ENCODE results near the gene ODAD3.
"Not testable (repeated sequence)": the region's sequence is repeated elsewhere in the genome, so short reads cannot be mapped to it uniquely, and the experiment has no call there.

ODAD3 gene

GRCh38 chr19:11434703-11435056 lies 241 bp downstream of the ODAD3 start:
- DNase-seq: no peak

- not testable (repeated sequence) for DNase-seq
These were observed 1.4 kb downstream of the ODAD3 start for GRCh38 chr19:11433526-11433925.

- no peak for DNase-seq
These were observed 8.3 kb downstream of the ODAD3 start for GRCh38 chr19:11426656-11427055.

GRCh38 chr19:11425719-11426457 lies 9.0 kb downstream of the ODAD3 start:
- DNase-seq: no peak

GRCh38 chr19:11423791-11424181 lies 11.1 kb downstream of the ODAD3 start:
- no peak for DNase-seq

GRCh38 chr19:11423164-11423790 lies 11.6 kb downstream of the ODAD3 start:
- no peak for DNase-seq

GRCh38 chr19:11422163-11423065 lies 12.5 kb downstream of the ODAD3 start:
- DNase-seq: peak in 1 of 4 experiments; percentile 27

GRCh38 chr19:11421371-11422098 lies 13.4 kb downstream of the ODAD3 start:
- DNase-seq: peak in 2 of 4 experiments; percentile 25 to 34

- no peak for DNase-seq
These were observed 14.2 kb downstream of the ODAD3 start for GRCh38 chr19:11420429-11421370.

GRCh38 chr19:11418549-11419506 lies 16.1 kb downstream of the ODAD3 start, which contains the start of gene RGL3:
Gene RGL3, minus strand, starts transcription at chr19:11419314. Its CDS starts 36 bp downstream, at chr19:11419278.
- DNase-seq: no peak

- no peak for DNase-seq
These were observed 16.8 kb downstream of the ODAD3 start for GRCh38 chr19:11418094-11418548.

GRCh38 chr19:11416346-11417052 lies 18.4 kb downstream of the ODAD3 start:
- DNase-seq: no peak

GRCh38 chr19:11414544-11414943 lies 20.4 kb downstream of the ODAD3 start:
- DNase-seq: no peak

GRCh38 chr19:11410682-11411081 lies 24.2 kb downstream of the ODAD3 start:
- DNase-seq: no peak

- DNase-seq: no peak
These were observed 26.3 kb downstream of the ODAD3 start for GRCh38 chr19:11408591-11408990.

- not testable (repeated sequence) for DNase-seq
These were observed 28.2 kb downstream of the ODAD3 start for GRCh38 chr19:11406703-11407236.

- peak in 1 of 4 experiments; percentile 30 for DNase-seq
These were observed 28.9 kb downstream of the ODAD3 start for GRCh38 chr19:11405846-11406643.

- DNase-seq: no peak
These were observed 30.2 kb downstream of the ODAD3 start for GRCh38 chr19:11404588-11405222.

Data from activated naive CD4-positive, alpha-beta T cell (primary cell).